GM23338 (cell line): ENCODE results near the gene CA12. TPM values are rescaled to one million over a fixed set of nuclear protein-coding genes. Genes with fewer than 3 reads are reported as not detected.

Experiments used
- ATAC-seq: fragments of 200-7000 bp; cut with Tn5 transposase; 3 replicates; pipeline ENCODE4 v1.9.1; 2020
- DNase-seq: peaks from one replicate; pipeline ENCODE4 v3.0.0-alpha.2; 2015; ENCODE audit warnings: low spot score
- H2AFZ ChIP-seq: fragments of 200-600 bp; sonication (generic); 2 replicates; pipeline ENCODE4 v1.8.0; 2016; ENCODE audit warnings: antibody characterized with exemption, mild to moderate bottlenecking, moderate library complexity
- H3F3A ChIP-seq: fragments of 200-600 bp; sonication (generic); replicated peaks from 2 replicates; pipeline ENCODE4 v1.8.0; 2017; ENCODE audit warnings: antibody characterized with exemption, mixed run types, low read depth
- H3K27ac ChIP-seq: fragments of 200-600 bp; sonication (generic); 2 replicates; pipeline ENCODE4 v1.6.1; 2016; ENCODE audit warnings: low read depth
- H3K27me3 ChIP-seq: fragments of 200-600 bp; sonication (generic); 2 replicates; pipeline ENCODE4 v1.8.0; 2016; ENCODE audit warnings: mild to moderate bottlenecking, mixed run types, moderate library complexity; ENCODE audit not compliant: insufficient read depth
- H3K36me3 ChIP-seq: fragments of 200-600 bp; sonication (generic); 2 replicates; pipeline ENCODE4 v1.8.0; 2016; ENCODE audit warnings: mild to moderate bottlenecking; ENCODE audit not compliant: insufficient read depth
- H3K4me1 ChIP-seq: fragments of 200-600 bp; sonication (generic); 2 replicates; pipeline ENCODE4 v1.8.0; 2016; ENCODE audit warnings: mild to moderate bottlenecking, moderate library complexity; ENCODE audit not compliant: insufficient read depth
- H3K4me2 ChIP-seq: fragments of 200-600 bp; sonication (generic); 2 replicates; pipeline ENCODE4 v1.7.1; 2017; ENCODE audit warnings: mixed run types
- H3K4me3 ChIP-seq: fragments of 200-600 bp; sonication (generic); 2 replicates; pipeline ENCODE4 v1.6.1; 2016; ENCODE audit warnings: mixed run types
- H3K79me2 ChIP-seq: fragments of 200-600 bp; sonication (generic); replicated peaks from 2 replicates; pipeline ENCODE4 v1.8.0; 2017; ENCODE audit warnings: mild to moderate bottlenecking; ENCODE audit not compliant: insufficient read depth
- H3K9me2 ChIP-seq: fragments of 200-600 bp; sonication (generic); 2 replicates; pipeline ENCODE4 v1.8.0; 2017; ENCODE audit not compliant: insufficient read depth
- H4K20me1 ChIP-seq: fragments of 200-600 bp; sonication (generic); replicated peaks from 2 replicates; pipeline ENCODE4 v1.8.0; 2017; ENCODE audit warnings: mild to moderate bottlenecking; ENCODE audit not compliant: insufficient read depth
- H3K27ac Mint-ChIP-seq: 2 replicates; pipeline ENCODE4 v1.8.0; 2020; ENCODE audit warnings: inconsistent platforms, mild to moderate bottlenecking, moderate library complexity, mixed read lengths
- H3K27me3 Mint-ChIP-seq: 3 replicates; pipeline ENCODE4 v1.8.0; 2022; ENCODE audit warnings: low read depth, mild to moderate bottlenecking, moderate library complexity, mixed read lengths, inconsistent platforms; ENCODE audit not compliant: insufficient read depth, poor library complexity
- H3K36me3 Mint-ChIP-seq: 3 replicates; pipeline ENCODE4 v1.8.0; 2021; ENCODE audit warnings: low read depth, mild to moderate bottlenecking, inconsistent platforms, moderate library complexity, mixed read lengths
- H3K4me1 Mint-ChIP-seq: 3 replicates; pipeline ENCODE4 v1.8.0; 2020; ENCODE audit warnings: mild to moderate bottlenecking, inconsistent platforms, mixed read lengths
- H3K4me3 Mint-ChIP-seq: 3 replicates; pipeline ENCODE4 v1.8.0; 2021; ENCODE audit warnings: moderate library complexity, mild to moderate bottlenecking, inconsistent platforms, mixed read lengths
- H3K9me3 Mint-ChIP-seq: 3 replicates; pipeline ENCODE4 v1.8.0; 2020; ENCODE audit warnings: moderate library complexity, mild to moderate bottlenecking, inconsistent platforms, mixed read lengths
- CREB1 ChIP-seq: fragments of 250-450 bp; sonication (Bioruptor Pico); IDR thresholded peaks from 2 replicates; pipeline ENCODE4 v1.5.0; 2020; ENCODE audit warnings: low read depth, mild to moderate bottlenecking, moderate library complexity
- EZH2 ChIP-seq: fragments of 200-600 bp; sonication (generic); IDR thresholded peaks from one replicate; pipeline ENCODE4 v1.8.0; 2017; ENCODE audit warnings: antibody characterized with exemption, mild to moderate bottlenecking, low read depth; ENCODE audit not compliant: unreplicated experiment
- EZH2phosphoT487 ChIP-seq: fragments of 200-600 bp; sonication (generic); IDR thresholded peaks from one replicate; pipeline ENCODE4 v1.8.1; 2018; ENCODE audit warnings: antibody characterized with exemption; ENCODE audit not compliant: unreplicated experiment
- JUNB ChIP-seq: IDR thresholded peaks from one replicate; pipeline ENCODE4 v1.6.1; 2016; ENCODE audit warnings: antibody characterized with exemption; ENCODE audit not compliant: unreplicated experiment
- NANOG ChIP-seq: IDR thresholded peaks from 2 replicates; pipeline ENCODE4 v1.6.1; 2016; ENCODE audit warnings: antibody characterized with exemption, borderline replicate concordance
- STAT1 ChIP-seq: IDR thresholded peaks from one replicate; pipeline ENCODE4 v1.6.1; 2016; ENCODE audit warnings: antibody characterized with exemption; ENCODE audit not compliant: unreplicated experiment
- ZNF114 ChIP-seq: fragments of 250-450 bp; sonication (Bioruptor Pico); IDR thresholded peaks from 2 replicates; pipeline ENCODE4 v1.5.0; 2020; ENCODE audit warnings: mild to moderate bottlenecking, moderate library complexity
- ZNF331 ChIP-seq: fragments of 250-450 bp; sonication (Bioruptor Pico); IDR thresholded peaks from 2 replicates; pipeline ENCODE4 v1.5.0; 2020; ENCODE audit warnings: low read depth, mild to moderate bottlenecking, moderate library complexity
- polyA plus RNA-seq: library from polyadenylated mRNA; unstranded; fragments of >200 nt; fragmentation: Nextera tagmentation; extraction: Ambion mirVana; gene quantifications from 2 replicates; pipeline ENCODE4 v1.2.1, GENCODE V29; 2016
- total RNA-seq: library from RNA; depleted of rRNA; stranded (reverse); fragments of >200 nt; shearing (Covaris generic); gene quantifications from 2 replicates; pipeline ENCODE4 v1.2.3, GENCODE V29; 2014
- TF ChIP-seq, protein P1 (sequence below): IDR thresholded peaks from one replicate; pipeline ENCODE4 v1.6.1; 2018; ENCODE audit warnings: antibody characterized with exemption; ENCODE audit not compliant: unreplicated experiment
- TF ChIP-seq, protein P2 (sequence below): fragments of 250-450 bp; sonication (Bioruptor Pico); IDR thresholded peaks from 2 replicates; pipeline ENCODE4 v1.5.0; 2020; ENCODE audit warnings: mild to moderate bottlenecking, moderate library complexity

Gene CA12
- total and polyA plus RNA-seq, 2 experiments from 2014 or later: 2.9 to 5.2 TPM

DNA sequence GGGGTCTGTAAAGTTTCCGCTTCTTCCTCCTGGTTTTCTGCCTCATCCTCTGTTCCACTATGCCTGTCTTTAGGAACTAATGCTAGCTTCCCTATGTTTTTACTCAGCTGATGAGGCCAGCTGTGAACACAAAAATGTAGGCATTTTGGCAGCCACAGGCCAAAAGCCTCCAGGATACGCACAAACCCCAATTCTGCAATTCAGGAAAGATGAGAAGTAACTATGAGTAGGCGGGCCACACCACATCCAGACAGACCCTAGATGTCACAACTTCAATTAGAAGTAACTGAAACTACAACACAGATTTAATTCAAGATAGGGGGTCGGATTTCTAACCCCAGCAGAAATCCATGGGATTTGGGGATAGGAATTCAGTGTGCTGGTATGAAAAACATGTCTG lies 11.9 kb downstream of the CA12 start:
- Mint-ChIP-seq H3K27ac (no peak overlapping the region), H3K4me3 (no peak overlapping the region), H3K27me3 (peaks cover 4% of the 10 kb centered on the region), H3K36me3 (no peaks in the 10 kb centered on the region), H3K9me3 (no peaks in the 10 kb centered on the region), H3K4me1 (peaks cover 28% of the 10 kb centered on the region)
- no peak for ATAC-seq
- TF ChIP-seq CREB1 (CRISPR knock-in tag) (no peak), JUNB (no peak), EZH2phosphoT487 (no peak), EZH2 (no peak), NANOG (no peak), ZNF114 (CRISPR knock-in tag) (no peak), ZNF331 (CRISPR knock-in tag) (no peak), STAT1 (no peak)
- TF ChIP-seq, protein P1, sequence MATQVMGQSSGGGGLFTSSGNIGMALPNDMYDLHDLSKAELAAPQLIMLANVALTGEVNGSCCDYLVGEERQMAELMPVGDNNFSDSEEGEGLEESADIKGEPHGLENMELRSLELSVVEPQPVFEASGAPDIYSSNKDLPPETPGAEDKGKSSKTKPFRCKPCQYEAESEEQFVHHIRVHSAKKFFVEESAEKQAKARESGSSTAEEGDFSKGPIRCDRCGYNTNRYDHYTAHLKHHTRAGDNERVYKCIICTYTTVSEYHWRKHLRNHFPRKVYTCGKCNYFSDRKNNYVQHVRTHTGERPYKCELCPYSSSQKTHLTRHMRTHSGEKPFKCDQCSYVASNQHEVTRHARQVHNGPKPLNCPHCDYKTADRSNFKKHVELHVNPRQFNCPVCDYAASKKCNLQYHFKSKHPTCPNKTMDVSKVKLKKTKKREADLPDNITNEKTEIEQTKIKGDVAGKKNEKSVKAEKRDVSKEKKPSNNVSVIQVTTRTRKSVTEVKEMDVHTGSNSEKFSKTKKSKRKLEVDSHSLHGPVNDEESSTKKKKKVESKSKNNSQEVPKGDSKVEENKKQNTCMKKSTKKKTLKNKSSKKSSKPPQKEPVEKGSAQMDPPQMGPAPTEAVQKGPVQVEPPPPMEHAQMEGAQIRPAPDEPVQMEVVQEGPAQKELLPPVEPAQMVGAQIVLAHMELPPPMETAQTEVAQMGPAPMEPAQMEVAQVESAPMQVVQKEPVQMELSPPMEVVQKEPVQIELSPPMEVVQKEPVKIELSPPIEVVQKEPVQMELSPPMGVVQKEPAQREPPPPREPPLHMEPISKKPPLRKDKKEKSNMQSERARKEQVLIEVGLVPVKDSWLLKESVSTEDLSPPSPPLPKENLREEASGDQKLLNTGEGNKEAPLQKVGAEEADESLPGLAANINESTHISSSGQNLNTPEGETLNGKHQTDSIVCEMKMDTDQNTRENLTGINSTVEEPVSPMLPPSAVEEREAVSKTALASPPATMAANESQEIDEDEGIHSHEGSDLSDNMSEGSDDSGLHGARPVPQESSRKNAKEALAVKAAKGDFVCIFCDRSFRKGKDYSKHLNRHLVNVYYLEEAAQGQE: no peak
- TF ChIP-seq, protein P2, sequence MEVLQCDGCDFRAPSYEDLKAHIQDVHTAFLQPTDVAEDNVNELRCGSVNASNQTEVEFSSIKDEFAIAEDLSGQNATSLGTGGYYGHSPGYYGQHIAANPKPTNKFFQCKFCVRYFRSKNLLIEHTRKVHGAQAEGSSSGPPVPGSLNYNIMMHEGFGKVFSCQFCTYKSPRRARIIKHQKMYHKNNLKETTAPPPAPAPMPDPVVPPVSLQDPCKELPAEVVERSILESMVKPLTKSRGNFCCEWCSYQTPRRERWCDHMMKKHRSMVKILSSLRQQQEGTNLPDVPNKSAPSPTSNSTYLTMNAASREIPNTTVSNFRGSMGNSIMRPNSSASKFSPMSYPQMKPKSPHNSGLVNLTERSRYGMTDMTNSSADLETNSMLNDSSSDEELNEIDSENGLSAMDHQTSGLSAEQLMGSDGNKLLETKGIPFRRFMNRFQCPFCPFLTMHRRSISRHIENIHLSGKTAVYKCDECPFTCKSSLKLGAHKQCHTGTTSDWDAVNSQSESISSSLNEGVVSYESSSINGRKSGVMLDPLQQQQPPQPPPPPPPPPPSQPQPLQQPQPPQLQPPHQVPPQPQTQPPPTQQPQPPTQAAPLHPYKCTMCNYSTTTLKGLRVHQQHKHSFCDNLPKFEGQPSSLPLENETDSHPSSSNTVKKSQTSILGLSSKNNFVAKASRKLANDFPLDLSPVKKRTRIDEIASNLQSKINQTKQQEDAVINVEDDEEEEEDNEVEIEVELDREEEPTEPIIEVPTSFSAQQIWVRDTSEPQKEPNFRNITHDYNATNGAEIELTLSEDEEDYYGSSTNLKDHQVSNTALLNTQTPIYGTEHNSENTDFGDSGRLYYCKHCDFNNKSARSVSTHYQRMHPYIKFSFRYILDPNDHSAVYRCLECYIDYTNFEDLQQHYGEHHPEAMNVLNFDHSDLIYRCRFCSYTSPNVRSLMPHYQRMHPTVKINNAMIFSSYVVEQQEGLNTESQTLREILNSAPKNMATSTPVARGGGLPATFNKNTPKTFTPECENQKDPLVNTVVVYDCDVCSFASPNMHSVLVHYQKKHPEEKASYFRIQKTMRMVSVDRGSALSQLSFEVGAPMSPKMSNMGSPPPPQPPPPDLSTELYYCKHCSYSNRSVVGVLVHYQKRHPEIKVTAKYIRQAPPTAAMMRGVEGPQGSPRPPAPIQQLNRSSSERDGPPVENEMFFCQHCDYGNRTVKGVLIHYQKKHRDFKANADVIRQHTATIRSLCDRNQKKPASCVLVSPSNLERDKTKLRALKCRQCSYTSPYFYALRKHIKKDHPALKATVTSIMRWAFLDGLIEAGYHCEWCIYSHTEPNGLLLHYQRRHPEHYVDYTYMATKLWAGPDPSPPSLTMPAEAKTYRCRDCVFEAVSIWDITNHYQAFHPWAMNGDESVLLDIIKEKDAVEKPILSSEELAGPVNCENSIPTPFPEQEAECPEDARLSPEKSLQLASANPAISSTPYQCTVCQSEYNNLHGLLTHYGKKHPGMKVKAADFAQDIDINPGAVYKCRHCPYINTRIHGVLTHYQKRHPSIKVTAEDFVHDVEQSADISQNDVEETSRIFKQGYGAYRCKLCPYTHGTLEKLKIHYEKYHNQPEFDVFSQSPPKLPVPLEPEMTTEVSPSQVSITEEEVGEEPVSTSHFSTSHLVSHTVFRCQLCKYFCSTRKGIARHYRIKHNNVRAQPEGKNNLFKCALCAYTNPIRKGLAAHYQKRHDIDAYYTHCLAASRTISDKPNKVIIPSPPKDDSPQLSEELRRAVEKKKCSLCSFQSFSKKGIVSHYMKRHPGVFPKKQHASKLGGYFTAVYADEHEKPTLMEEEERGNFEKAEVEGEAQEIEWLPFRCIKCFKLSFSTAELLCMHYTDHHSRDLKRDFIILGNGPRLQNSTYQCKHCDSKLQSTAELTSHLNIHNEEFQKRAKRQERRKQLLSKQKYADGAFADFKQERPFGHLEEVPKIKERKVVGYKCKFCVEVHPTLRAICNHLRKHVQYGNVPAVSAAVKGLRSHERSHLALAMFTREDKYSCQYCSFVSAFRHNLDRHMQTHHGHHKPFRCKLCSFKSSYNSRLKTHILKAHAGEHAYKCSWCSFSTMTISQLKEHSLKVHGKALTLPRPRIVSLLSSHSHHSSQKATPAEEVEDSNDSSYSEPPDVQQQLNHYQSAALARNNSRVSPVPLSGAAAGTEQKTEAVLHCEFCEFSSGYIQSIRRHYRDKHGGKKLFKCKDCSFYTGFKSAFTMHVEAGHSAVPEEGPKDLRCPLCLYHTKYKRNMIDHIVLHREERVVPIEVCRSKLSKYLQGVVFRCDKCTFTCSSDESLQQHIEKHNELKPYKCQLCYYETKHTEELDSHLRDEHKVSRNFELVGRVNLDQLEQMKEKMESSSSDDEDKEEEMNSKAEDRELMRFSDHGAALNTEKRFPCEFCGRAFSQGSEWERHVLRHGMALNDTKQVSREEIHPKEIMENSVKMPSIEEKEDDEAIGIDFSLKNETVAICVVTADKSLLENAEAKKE (CRISPR knock-in tag): no peak
- no peaks in the 10 kb centered on the region for H3K27me3 ChIP-seq
- H3K9me2 ChIP-seq: no peaks in the 10 kb centered on the region
- no peak overlapping the region for H2AFZ ChIP-seq
- H3F3A ChIP-seq: no peaks in the 10 kb centered on the region
- H3K4me2 ChIP-seq: no peak overlapping the region
- no peaks in the 10 kb centered on the region for H4K20me1 ChIP-seq
- no peaks in the 10 kb centered on the region for H3K36me3 ChIP-seq
- peaks cover 17% of the 10 kb centered on the region; the same call in 1 of the 2 replicates for H3K4me1 ChIP-seq
- H3K79me2 ChIP-seq: no peaks in the 10 kb centered on the region
- H3K4me3 ChIP-seq: no peak overlapping the region
- no peak overlapping the region for H3K27ac ChIP-seq
- DNase-seq: no peak
